HL-60 (cell line): Measurements from ENCODE around the gene C20orf173.

Experiments
- GABPA ChIP-seq: IDR thresholded peaks from 2 replicates; pipeline ENCODE4 v1.6.1; 2012; ENCODE audit warnings: low read depth
- POLR2AphosphoS5 ChIP-seq: IDR thresholded peaks from 2 replicates; pipeline ENCODE4 v1.6.1; 2012; ENCODE audit warnings: low read depth
- TF ChIP-seq, protein P1 (sequence below): IDR thresholded peaks from one replicate; pipeline ENCODE4 v1.5.1; 2011; ENCODE audit warnings: low read length, control low read depth, inconsistent platforms; ENCODE audit not compliant: insufficient read depth
- TF ChIP-seq, protein P2 (sequence below): IDR thresholded peaks from 2 replicates; pipeline ENCODE4 v1.6.1; 2012; ENCODE audit warnings: low read depth; ENCODE audit not compliant: insufficient replicate concordance

DNA sequence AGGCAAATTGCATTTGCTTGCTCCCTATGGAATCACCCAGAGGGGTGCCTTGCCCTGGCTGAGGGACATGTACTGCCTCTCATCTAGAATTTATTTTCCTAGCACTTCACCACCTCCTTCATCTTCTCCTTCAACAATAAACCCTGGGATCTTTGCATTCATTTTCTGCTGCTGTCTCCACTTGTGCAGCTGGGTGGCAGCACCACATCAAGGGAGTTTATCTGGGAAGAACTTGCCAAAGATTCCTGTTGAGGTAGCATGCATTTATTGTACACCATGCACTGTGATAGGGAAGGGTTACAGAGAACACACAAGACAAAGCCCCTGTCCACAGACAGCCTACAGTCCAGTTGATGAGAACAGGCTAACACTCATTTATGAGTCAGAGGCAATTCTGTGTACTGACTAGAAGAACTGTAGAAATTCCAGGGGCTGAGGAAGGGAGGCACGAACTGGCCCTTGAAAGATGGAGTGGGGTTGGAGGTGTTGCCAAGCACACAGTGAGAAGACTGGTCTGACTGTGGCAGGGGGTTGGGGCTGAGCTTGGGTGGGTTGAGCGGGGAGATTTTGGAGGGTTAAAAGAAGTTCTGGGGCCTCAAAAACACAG, 17.5 kb downstream of the C20orf173 start:
- TF ChIP-seq, protein P1, sequence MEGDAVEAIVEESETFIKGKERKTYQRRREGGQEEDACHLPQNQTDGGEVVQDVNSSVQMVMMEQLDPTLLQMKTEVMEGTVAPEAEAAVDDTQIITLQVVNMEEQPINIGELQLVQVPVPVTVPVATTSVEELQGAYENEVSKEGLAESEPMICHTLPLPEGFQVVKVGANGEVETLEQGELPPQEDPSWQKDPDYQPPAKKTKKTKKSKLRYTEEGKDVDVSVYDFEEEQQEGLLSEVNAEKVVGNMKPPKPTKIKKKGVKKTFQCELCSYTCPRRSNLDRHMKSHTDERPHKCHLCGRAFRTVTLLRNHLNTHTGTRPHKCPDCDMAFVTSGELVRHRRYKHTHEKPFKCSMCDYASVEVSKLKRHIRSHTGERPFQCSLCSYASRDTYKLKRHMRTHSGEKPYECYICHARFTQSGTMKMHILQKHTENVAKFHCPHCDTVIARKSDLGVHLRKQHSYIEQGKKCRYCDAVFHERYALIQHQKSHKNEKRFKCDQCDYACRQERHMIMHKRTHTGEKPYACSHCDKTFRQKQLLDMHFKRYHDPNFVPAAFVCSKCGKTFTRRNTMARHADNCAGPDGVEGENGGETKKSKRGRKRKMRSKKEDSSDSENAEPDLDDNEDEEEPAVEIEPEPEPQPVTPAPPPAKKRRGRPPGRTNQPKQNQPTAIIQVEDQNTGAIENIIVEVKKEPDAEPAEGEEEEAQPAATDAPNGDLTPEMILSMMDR, result no peak
- TF ChIP-seq POLR2AphosphoS5, result no peak
- no peak for TF ChIP-seq GABPA
- TF ChIP-seq, protein P2, sequence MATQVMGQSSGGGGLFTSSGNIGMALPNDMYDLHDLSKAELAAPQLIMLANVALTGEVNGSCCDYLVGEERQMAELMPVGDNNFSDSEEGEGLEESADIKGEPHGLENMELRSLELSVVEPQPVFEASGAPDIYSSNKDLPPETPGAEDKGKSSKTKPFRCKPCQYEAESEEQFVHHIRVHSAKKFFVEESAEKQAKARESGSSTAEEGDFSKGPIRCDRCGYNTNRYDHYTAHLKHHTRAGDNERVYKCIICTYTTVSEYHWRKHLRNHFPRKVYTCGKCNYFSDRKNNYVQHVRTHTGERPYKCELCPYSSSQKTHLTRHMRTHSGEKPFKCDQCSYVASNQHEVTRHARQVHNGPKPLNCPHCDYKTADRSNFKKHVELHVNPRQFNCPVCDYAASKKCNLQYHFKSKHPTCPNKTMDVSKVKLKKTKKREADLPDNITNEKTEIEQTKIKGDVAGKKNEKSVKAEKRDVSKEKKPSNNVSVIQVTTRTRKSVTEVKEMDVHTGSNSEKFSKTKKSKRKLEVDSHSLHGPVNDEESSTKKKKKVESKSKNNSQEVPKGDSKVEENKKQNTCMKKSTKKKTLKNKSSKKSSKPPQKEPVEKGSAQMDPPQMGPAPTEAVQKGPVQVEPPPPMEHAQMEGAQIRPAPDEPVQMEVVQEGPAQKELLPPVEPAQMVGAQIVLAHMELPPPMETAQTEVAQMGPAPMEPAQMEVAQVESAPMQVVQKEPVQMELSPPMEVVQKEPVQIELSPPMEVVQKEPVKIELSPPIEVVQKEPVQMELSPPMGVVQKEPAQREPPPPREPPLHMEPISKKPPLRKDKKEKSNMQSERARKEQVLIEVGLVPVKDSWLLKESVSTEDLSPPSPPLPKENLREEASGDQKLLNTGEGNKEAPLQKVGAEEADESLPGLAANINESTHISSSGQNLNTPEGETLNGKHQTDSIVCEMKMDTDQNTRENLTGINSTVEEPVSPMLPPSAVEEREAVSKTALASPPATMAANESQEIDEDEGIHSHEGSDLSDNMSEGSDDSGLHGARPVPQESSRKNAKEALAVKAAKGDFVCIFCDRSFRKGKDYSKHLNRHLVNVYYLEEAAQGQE, result no peak
